Ovary (tissue), 3 donors: ENCODE data around the gene CFAP210.

Experiments
- CTCF ChIP-seq, 3 donors: fragments of 450-650 bp in 2 of 3; fragments of 200-600 bp in 1 of 3; IDR thresholded peaks; one replicate each; pipeline versions ENCODE4 v1.5.1 to v1.8.0; 2016 to 2022; ENCODE audit warnings: antibody characterized with exemption in 3 of 3, mild to moderate bottlenecking in 1 of 3
- EP300 ChIP-seq: sonication (generic); formaldehyde crosslinking; IDR thresholded peaks from one replicate; pipeline ENCODE4 v1.6.1; 2017; ENCODE audit warnings: antibody characterized with exemption
- POLR2A ChIP-seq: fragments of 450-650 bp; IDR thresholded peaks from one replicate; pipeline ENCODE4 v1.6.1; 2017; ENCODE audit warnings: antibody characterized with exemption, mild to moderate bottlenecking, moderate library complexity
- donor health status: DM: no; HTN: no; CAD: no.

DNA sequence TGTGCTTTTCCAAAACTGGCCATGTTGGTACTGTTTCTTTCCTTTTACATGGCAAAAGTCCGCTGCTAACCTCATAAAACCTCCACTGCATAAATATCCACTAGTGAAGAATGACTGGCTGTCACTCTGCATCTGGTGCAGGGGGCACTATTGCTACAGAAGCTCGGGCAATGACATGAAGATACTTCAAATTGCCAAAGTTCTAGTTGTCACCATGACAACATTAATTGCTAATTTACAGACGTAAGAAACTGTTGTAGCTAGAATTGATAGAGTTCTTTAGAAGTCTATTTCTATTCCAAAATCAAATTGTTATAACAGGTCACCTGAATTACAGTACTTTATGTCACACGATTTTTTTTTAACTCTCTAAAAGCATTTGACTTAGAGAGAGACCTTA lies 845 bp downstream of the CFAP210 start:
- TF ChIP-seq CTCF (IDR thresholded peaks at IDR 0.05) (no peak), POLR2A (no peak), EP300 (no peak)
